K562 (cell line): Measurements from ENCODE around the gene LIMCH1. TPM values are rescaled to one million over a fixed set of nuclear protein-coding genes. Genes with fewer than 3 reads are reported as not detected.

Source experiments
- ATAC-seq: fragments of 200-7000 bp; cut with Tn5 transposase; 3 replicates; pipeline ENCODE4 v1.9.1; 2020; ENCODE audit warnings: moderate library complexity
- BruUV-seq: library from RNA; stranded (reverse); fragments of 400-500 nt; replicated peaks from 2 replicates; lab custom pipeline; 2021; lab: Mats Ljungman, UMichigan
- CTCF ChIA-PET: fragments of 300-600 bp; formaldehyde crosslinking; extraction: SDS; loops from one replicate; lab custom pipeline; 2021; ENCODE audit warnings: low intra/inter-chr PET ratio; lab: Yijun Ruan, JAX
- POLR2A ChIA-PET: fragments of 300-600, 350-650 bp; sonication (Branson Sonifier 250); formaldehyde crosslinking; extraction: SDS; loops from one replicate; lab custom pipeline; 2021; ENCODE audit warnings: antibody characterized with exemption, inconsistent platforms; lab: Yijun Ruan, JAX
- DNase-seq, 4 experiments: peaks; one replicate each; pipeline versions ENCODE4 v3.0.0 to v3.0.0-alpha.2; 2011 to 2018; ENCODE audit warnings: low spot score in 3 of 4, mixed read lengths in 3 of 4; ENCODE audit errors: extremely low read depth in 1 of 4
- FAIRE-seq: peaks from 2 replicates; lab custom pipeline; 2011; peaks lifted over from hg19 to GRCh38; lab: Jason Lieb, UNC
- H2AFZ ChIP-seq: 2 replicates; pipeline ENCODE4 v1.6.0; 2011; ENCODE audit warnings: low read depth, low read length, control low read depth, inconsistent platforms
- H3K27ac ChIP-seq: fragments of 200-600 bp; 3 replicates; pipeline ENCODE4 v1.8.0; 2011; ENCODE audit warnings: low read depth, mild to moderate bottlenecking, control low read depth, inconsistent platforms, low read length, moderate library complexity, mixed read lengths; ENCODE audit errors: extremely low read depth
- H3K27me3 ChIP-seq, 2 experiments: fragments of 300-600 bp in 1 of 2; 2 replicates in 1 of 2; 3 replicates in 1 of 2; pipeline versions ENCODE4 v1.6.0 to v1.8.0; 2011; ENCODE audit warnings: inconsistent platforms in 2 of 2, low read length in 2 of 2, mild to moderate bottlenecking in 1 of 2, mixed read lengths in 1 of 2, moderate library complexity in 1 of 2; ENCODE audit not compliant: control insufficient read depth in 2 of 2, insufficient read depth in 2 of 2
- H3K36me3 ChIP-seq: fragments of 300-600 bp; 3 replicates; pipeline ENCODE4 v1.8.0; 2011; ENCODE audit warnings: mild to moderate bottlenecking, low read length, inconsistent platforms; ENCODE audit not compliant: control insufficient read depth, insufficient read depth
- H3K4me1 ChIP-seq, 2 experiments: fragments of 200-600 bp in 1 of 2; replicated peaks in 1 of 2; 2 replicates in 1 of 2; 3 replicates in 1 of 2; pipeline versions ENCODE4 v1.5.1 to v1.8.0; 2011; ENCODE audit warnings: inconsistent platforms in 2 of 2, low read length in 2 of 2, mild to moderate bottlenecking in 1 of 2, mixed read lengths in 1 of 2, moderate library complexity in 1 of 2; ENCODE audit not compliant: control insufficient read depth in 2 of 2, insufficient read depth in 2 of 2
- H3K4me2 ChIP-seq: 2 replicates; pipeline ENCODE4 v1.6.1; 2011; ENCODE audit warnings: low read length, control low read depth, inconsistent platforms, mixed read lengths; ENCODE audit not compliant: insufficient read depth
- H3K4me3 ChIP-seq: fragments of 200-600 bp; sonication (generic), shearing (Covaris generic); 2 replicates; pipeline ENCODE4 v1.5.1; 2016; ENCODE audit warnings: control low read depth, inconsistent platforms
- H3K79me2 ChIP-seq: fragments of 200-600 bp; 3 replicates; pipeline ENCODE4 v1.8.0; 2011; ENCODE audit warnings: low read length, inconsistent platforms; ENCODE audit not compliant: control insufficient read depth, insufficient read depth
- H3K9ac ChIP-seq, 2 experiments: 2 replicates each; pipeline versions ENCODE4 v1.6.0 to v1.6.1; 2011; ENCODE audit warnings: low read depth in 2 of 2, low read length in 2 of 2, control low read depth in 1 of 2, inconsistent platforms in 1 of 2, mild to moderate bottlenecking in 1 of 2, mixed read lengths in 1 of 2; ENCODE audit not compliant: insufficient read depth in 1 of 2
- H3K9me1 ChIP-seq: one replicate; pipeline ENCODE4 v1.6.0; 2011; ENCODE audit warnings: inconsistent platforms, mild to moderate bottlenecking, low read length, moderate library complexity; ENCODE audit not compliant: control insufficient read depth, insufficient read depth
- H3K9me3 ChIP-seq: replicated peaks from 2 replicates; pipeline ENCODE4 v1.5.1; 2011; ENCODE audit warnings: low read depth, low read length, inconsistent platforms; ENCODE audit not compliant: control insufficient read depth, insufficient read depth
- H4K20me1 ChIP-seq: replicated peaks from 2 replicates; pipeline ENCODE4 v1.6.1; 2011; ENCODE audit warnings: low read length, inconsistent platforms, mixed read lengths; ENCODE audit not compliant: control insufficient read depth, insufficient read depth
- AFF1 ChIP-seq, 2 experiments: fragments of 450-650 bp; IDR thresholded peaks; 2 replicates each; pipeline ENCODE4 v1.6.1; 2018; ENCODE audit warnings: mild to moderate bottlenecking in 2 of 2, low read depth in 1 of 2; ENCODE audit not compliant: partially characterized antibody in 2 of 2
- AFF4 ChIP-seq: sonication (generic); formaldehyde crosslinking; IDR thresholded peaks from 2 replicates; pipeline ENCODE4 v1.8.0; 2023; ENCODE audit warnings: mild to moderate bottlenecking, missing genetic modification reagents
- HMGXB4 ChIP-seq: sonication (generic); formaldehyde crosslinking; IDR thresholded peaks from 2 replicates; pipeline ENCODE4 v1.8.1; 2023; ENCODE audit warnings: mild to moderate bottlenecking, missing genetic modification reagents
- NCOA6 ChIP-seq: fragments of 450-650 bp; IDR thresholded peaks from 2 replicates; pipeline ENCODE4 v1.6.1; 2017; ENCODE audit warnings: mild to moderate bottlenecking
- SAP30 ChIP-seq: fragments of 200-600 bp; sonication (generic); IDR thresholded peaks from 2 replicates; pipeline ENCODE4 v1.6.1; 2012; ENCODE audit warnings: borderline replicate concordance, low read depth, mild to moderate bottlenecking, moderate library complexity, low read length, control low read depth, inconsistent platforms; ENCODE audit not compliant: insufficient read depth, poor library complexity, severe bottlenecking
- SMARCB1 ChIP-seq: IDR thresholded peaks from 2 replicates; pipeline ENCODE4 v1.6.1; 2011; ENCODE audit warnings: improper control_type of control experiment, low read depth; ENCODE audit not compliant: insufficient read length
- SRF ChIP-seq, 2 experiments: fragments of 250-450, 450-650 bp in 1 of 2; sonication (Bioruptor Pico) in 1 of 2; sonication (generic) in 1 of 2; formaldehyde crosslinking; IDR thresholded peaks; 2 replicates each; pipeline versions ENCODE4 v1.5.0 to v1.5.1; 2020 to 2022; ENCODE audit warnings: mild to moderate bottlenecking in 1 of 2, missing genetic modification reagents in 1 of 2
- ZBTB43 ChIP-seq: sonication (generic); formaldehyde crosslinking; IDR thresholded peaks from 2 replicates; pipeline ENCODE4 v1.8.0; 2023; ENCODE audit warnings: mild to moderate bottlenecking, missing genetic modification reagents
- ZNF143 ChIP-seq: sonication (generic); formaldehyde crosslinking; IDR thresholded peaks from 2 replicates; pipeline ENCODE4 v1.9.0; 2022; ENCODE audit warnings: mild to moderate bottlenecking, missing genetic modification reagents
- ZNF408 ChIP-seq: fragments of 250-450 bp; sonication (Bioruptor Pico); IDR thresholded peaks from 2 replicates; pipeline ENCODE4 v1.4.0; 2020; ENCODE audit warnings: low read depth, mild to moderate bottlenecking, moderate library complexity
- WGBS: fragments of 100-300 bp; shearing (Covaris generic); methylation state at CpG from one replicate; pipeline ENCODE4 v1.1.6; 2016; ENCODE audit warnings: low coverage, mixed read lengths; ENCODE audit not compliant: insufficient coverage; ENCODE audit errors: missing lambda C conversion rate; 5-methylcytosine and 5-hydroxymethylcytosine counted together
- in situ Hi-C: fragments of 300-500 bp; cut with MboI; formaldehyde crosslinking; loops from 4 replicates; pipeline ENCODE4 v1.15.0; 2018; ENCODE audit warnings: inconsistent platforms, mixed read lengths
- intact Hi-C: fragments of 100-400 bp; cut with micrococcal nuclease; formaldehyde crosslinking; loops from 2 replicates; pipeline ENCODE4 v1.14.2; 2022
- polyA plus RNA-seq, 8 experiments: library from polyadenylated mRNA; depleted of rRNA in 4 of 8; stranded (reverse) in 5 of 8; unstranded in 3 of 8; fragments of >200 nt; fragmentation: Nextera tagmentation in 2 of 8; fragmentation: Illumina TruSeq in 1 of 8; extraction: Ambion mirVana in 2 of 8; extraction: Trizol in 1 of 8; gene quantifications; 2 replicates each; pipeline versions ENCODE4 v1.2.1 to v1.2.3, GENCODE V29; 2011 to 2014; ENCODE audit warnings: inconsistent platforms in 1 of 8, missing spikeins in 1 of 8
- total RNA-seq, 7 experiments: library from RNA; depleted of rRNA in 6 of 7; stranded (reverse); fragments of >200 nt in 6 of 7; fragmentation: Illumina TruSeq in 2 of 7; extraction: Trizol in 2 of 7; gene quantifications; 2 replicates each; pipeline versions ENCODE4 v1.2.1 to v1.2.3, GENCODE V29; 2011 to 2021; ENCODE audit warnings: low replicate concordance in 1 of 7

The LIMCH1 gene
- total and polyA plus RNA-seq, 9 of the 15 experiments (the other 6 are each of a cell fraction or from before 2014, with no cell fraction given), result 0.35 TPM; not detected in 8

- H3K9ac ChIP-seq, result no peak overlapping the region
- ChIA-PET CTCF (no interaction called here), POLR2A (no interaction called here)
- no peak for FAIRE-seq
- H2AFZ ChIP-seq, result no peak overlapping the region
- no TSS peak for BruUV-seq
- no peaks in the 10 kb centered on the region; a peak in 1 of 5 replicates for H3K27me3 ChIP-seq
- H3K4me2 ChIP-seq, result no peak overlapping the region
- H3K9me3 ChIP-seq, result no peaks in the 10 kb centered on the region
- in situ Hi-C loops (no loop called here), intact Hi-C loops (no loop called here)
- H3K9me1 ChIP-seq, result no peaks in the 10 kb centered on the region
- no peaks in the 10 kb centered on the region for H3K36me3 ChIP-seq
- no peak for ATAC-seq
- no peaks in the 10 kb centered on the region for H3K79me2 ChIP-seq
- no peaks in the 10 kb centered on the region; the same call in 1 of the 2 replicates for H4K20me1 ChIP-seq
- no peak for DNase-seq
- WGBS, result 0% methylated on average over 2 of the region's 2 CpGs
- no peak overlapping the region for H3K4me3 ChIP-seq
- H3K4me1 ChIP-seq, result no peaks in the 10 kb centered on the region
- H3K27ac ChIP-seq, result no peak overlapping the region
- TF ChIP-seq ZNF408 (CRISPR knock-in tag) (no peak), ZBTB43 (no peak), AFF1 (IDR thresholded peaks at IDR 0.05; ENCODE audit: low read depth in 1 of 2, partially characterized antibody in 2 of 2) (no peak), NCOA6 (no peak), ZNF143 (CRISPR knock-in tag) (no peak), SRF (CRISPR knock-in tag; IDR thresholded peaks at IDR 0.05) (no peak), SMARCB1 (no peak), HMGXB4 (CRISPR knock-in tag) (no peak), AFF4 (CRISPR knock-in tag) (no peak), SAP30 (no peak)
Measured at GRCh38 chr4:41532882-41533281, 5.1 kb upstream of the LIMCH1 start.
